GM18951 (cell line): ENCODE results near the gene FAM163B.

Experiments
- POLR2A ChIP-seq: IDR thresholded peaks from 4 replicates; pipeline ENCODE4 v1.6.1; 2011; ENCODE audit warnings: mild to moderate bottlenecking; ENCODE audit not compliant: insufficient read length, insufficient read depth; ENCODE audit errors: extremely low read depth
- in situ Hi-C: fragments of 300-500 bp; cut with MboI; formaldehyde crosslinking; loops from one replicate; pipeline ENCODE4 v1.12.0; 2022; ENCODE audit warnings: low sequenced_read_pairs, mixed read lengths, inconsistent platforms; ENCODE audit not compliant: unreplicated experiment

The FAM163B gene

GRCh38 chr9:133575186-133576030, 33.8 kb downstream of the FAM163B start:
- in situ Hi-C loops: no loop called here

GRCh38 chr9:133574771-133575170, 34.4 kb downstream of the FAM163B start:
- in situ Hi-C loops: no loop called here
- no peak for TF ChIP-seq POLR2A

More at GRCh38 chr9:133575186-133576030, 33.8 kb downstream of the FAM163B start:
- TF ChIP-seq POLR2A: no peak

- in situ Hi-C loops: no loop called here
- no peak for TF ChIP-seq POLR2A
These were observed 35.2 kb downstream of the FAM163B start for GRCh38 chr9:133573791-133574515.

GRCh38 chr9:133572821-133573361, 36.3 kb downstream of the FAM163B start:
- no peak for TF ChIP-seq POLR2A
- in situ Hi-C loops: no loop called here

- in situ Hi-C loops: no loop called here
- TF ChIP-seq POLR2A: no peak
These were observed 37.1 kb downstream of the FAM163B start for GRCh38 chr9:133571896-133572595.

- in situ Hi-C loops: no loop called here
- TF ChIP-seq POLR2A: no peak
These were observed 37.7 kb downstream of the FAM163B start for GRCh38 chr9:133571391-133571890.

- TF ChIP-seq POLR2A: no peak
- in situ Hi-C loops: no loop called here
These were observed 38.5 kb downstream of the FAM163B start for GRCh38 chr9:133570691-133571080.

- in situ Hi-C loops: no loop called here
- no peak for TF ChIP-seq POLR2A
These were observed 39.1 kb downstream of the FAM163B start for GRCh38 chr9:133569891-133570690.

- TF ChIP-seq POLR2A: no peak
- in situ Hi-C loops: no loop called here
These were observed 39.9 kb downstream of the FAM163B start for GRCh38 chr9:133569121-133569785.

- no peak for TF ChIP-seq POLR2A
- in situ Hi-C loops: no loop called here
These were observed 41.0 kb downstream of the FAM163B start for GRCh38 chr9:133568186-133568585.

GRCh38 chr9:133566817-133567216, 42.4 kb downstream of the FAM163B start:
- in situ Hi-C loops: no loop called here
- TF ChIP-seq POLR2A: no peak

- in situ Hi-C loops: no loop called here
These were observed 42.8 kb downstream of the FAM163B start for GRCh38 chr9:133566382-133566781.

More at GRCh38 chr9:133566382-133566781, 42.8 kb downstream of the FAM163B start:
- no peak for TF ChIP-seq POLR2A
